WERI-Rb-1 (cell line): ENCODE results near the gene EFHC1.

Source experiments
- DNase-seq: peaks from one replicate; pipeline ENCODE4 v3.0.0-alpha.2; 2020
- H3K27ac ChIP-seq: fragments of 250-450 bp; sonication (Bioruptor Pico); 2 replicates; pipeline ENCODE4 v1.5.1; 2020; ENCODE audit warnings: mild to moderate bottlenecking, moderate library complexity
- H3K27me3 ChIP-seq: fragments of 250-450 bp; sonication (Bioruptor Pico); 2 replicates; pipeline ENCODE4 v1.5.1; 2021; ENCODE audit warnings: mild to moderate bottlenecking, low read depth, moderate library complexity; ENCODE audit not compliant: insufficient read depth, severe bottlenecking
- H3K36me3 ChIP-seq: fragments of 250-450 bp; sonication (Bioruptor Pico); 2 replicates; pipeline ENCODE4 v1.5.1; 2020; ENCODE audit warnings: mild to moderate bottlenecking, moderate library complexity
- H3K4me3 ChIP-seq: 2 replicates; pipeline ENCODE4 v1.5.1; 2011; ENCODE audit warnings: low read depth, mild to moderate bottlenecking, control low read depth, low read length
- H3K9me3 ChIP-seq: fragments of 250-450 bp; sonication (Bioruptor Pico); 2 replicates; pipeline ENCODE4 v1.5.1; 2021; ENCODE audit warnings: mild to moderate bottlenecking, moderate library complexity; ENCODE audit not compliant: severe bottlenecking
- TF ChIP-seq, protein P1 (sequence below): IDR thresholded peaks from 2 replicates; pipeline ENCODE4 v1.5.1; 2011; ENCODE audit warnings: low read depth, mild to moderate bottlenecking, control low read depth, inconsistent platforms, low read length

The EFHC1 gene

DNA sequence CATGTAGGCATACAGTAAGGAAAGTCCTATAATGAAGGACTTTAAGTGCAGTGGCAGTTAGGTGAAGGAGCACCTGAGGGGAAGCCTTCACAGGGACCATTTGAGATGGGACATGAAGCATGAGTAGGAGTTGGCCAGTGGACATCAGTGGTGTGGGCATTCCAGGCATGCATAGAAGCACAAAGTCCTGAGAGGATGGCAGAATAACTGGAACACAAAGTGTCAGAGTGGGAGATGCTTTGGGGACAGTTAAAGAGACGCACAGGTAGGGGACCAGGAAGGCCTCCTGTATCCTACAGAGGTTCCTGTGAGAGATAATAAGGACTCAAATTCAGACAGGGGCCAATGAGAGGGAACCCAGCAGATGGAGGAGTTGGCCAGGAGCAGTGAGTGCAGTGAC, 26.4 kb upstream of the EFHC1 start:
- TF ChIP-seq, protein P1, sequence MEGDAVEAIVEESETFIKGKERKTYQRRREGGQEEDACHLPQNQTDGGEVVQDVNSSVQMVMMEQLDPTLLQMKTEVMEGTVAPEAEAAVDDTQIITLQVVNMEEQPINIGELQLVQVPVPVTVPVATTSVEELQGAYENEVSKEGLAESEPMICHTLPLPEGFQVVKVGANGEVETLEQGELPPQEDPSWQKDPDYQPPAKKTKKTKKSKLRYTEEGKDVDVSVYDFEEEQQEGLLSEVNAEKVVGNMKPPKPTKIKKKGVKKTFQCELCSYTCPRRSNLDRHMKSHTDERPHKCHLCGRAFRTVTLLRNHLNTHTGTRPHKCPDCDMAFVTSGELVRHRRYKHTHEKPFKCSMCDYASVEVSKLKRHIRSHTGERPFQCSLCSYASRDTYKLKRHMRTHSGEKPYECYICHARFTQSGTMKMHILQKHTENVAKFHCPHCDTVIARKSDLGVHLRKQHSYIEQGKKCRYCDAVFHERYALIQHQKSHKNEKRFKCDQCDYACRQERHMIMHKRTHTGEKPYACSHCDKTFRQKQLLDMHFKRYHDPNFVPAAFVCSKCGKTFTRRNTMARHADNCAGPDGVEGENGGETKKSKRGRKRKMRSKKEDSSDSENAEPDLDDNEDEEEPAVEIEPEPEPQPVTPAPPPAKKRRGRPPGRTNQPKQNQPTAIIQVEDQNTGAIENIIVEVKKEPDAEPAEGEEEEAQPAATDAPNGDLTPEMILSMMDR = no peak
- H3K4me3 ChIP-seq = no peak overlapping the region

DNA sequence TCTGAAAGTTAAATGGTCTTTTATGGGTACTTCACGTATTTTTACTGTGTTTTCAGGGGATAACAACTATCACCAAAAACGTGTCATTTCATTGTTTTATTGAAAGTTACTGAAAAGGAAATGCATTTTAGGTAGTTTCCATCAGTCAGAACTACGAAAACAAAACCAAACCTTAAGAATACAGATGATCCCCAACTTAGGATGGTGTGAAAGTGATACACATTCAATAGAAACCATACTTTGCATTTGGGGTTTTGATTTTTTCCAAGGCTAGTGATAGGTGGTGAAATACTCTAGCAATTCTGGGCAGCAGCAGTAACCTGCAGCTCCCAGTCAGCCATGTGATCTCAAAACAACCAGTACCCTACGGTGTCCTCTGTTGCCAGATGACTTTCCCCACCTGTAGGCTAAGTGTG, 25.9 kb upstream of the EFHC1 start:
- Histone ChIP-seq H3K9me3 (no peaks in the 10 kb centered on the region), H3K4me3 (no peak overlapping the region), H3K27ac (no peak overlapping the region), H3K36me3 (no peaks in the 10 kb centered on the region), H3K27me3 (no peaks in the 10 kb centered on the region)
- TF ChIP-seq, protein P1 = no peak
- no peak for DNase-seq

More for the DNA sequence above, 26.4 kb upstream of the EFHC1 start:
- no peak overlapping the region for H3K27ac ChIP-seq
- H3K27me3 ChIP-seq = no peaks in the 10 kb centered on the region
- no peak for DNase-seq
- no peaks in the 10 kb centered on the region for H3K36me3 ChIP-seq
- no peaks in the 10 kb centered on the region for H3K9me3 ChIP-seq

- DNase-seq = no peak
- Histone ChIP-seq H3K9me3 (no peaks in the 10 kb centered on the region), H3K27me3 (no peaks in the 10 kb centered on the region), H3K36me3 (no peaks in the 10 kb centered on the region), H3K4me3 (no peak overlapping the region), H3K27ac (no peak overlapping the region)
- TF ChIP-seq, protein P1 = no peak
These were observed 24.2 kb upstream of the EFHC1 start for GRCh38 chr6:52395969-52396368.

DNA sequence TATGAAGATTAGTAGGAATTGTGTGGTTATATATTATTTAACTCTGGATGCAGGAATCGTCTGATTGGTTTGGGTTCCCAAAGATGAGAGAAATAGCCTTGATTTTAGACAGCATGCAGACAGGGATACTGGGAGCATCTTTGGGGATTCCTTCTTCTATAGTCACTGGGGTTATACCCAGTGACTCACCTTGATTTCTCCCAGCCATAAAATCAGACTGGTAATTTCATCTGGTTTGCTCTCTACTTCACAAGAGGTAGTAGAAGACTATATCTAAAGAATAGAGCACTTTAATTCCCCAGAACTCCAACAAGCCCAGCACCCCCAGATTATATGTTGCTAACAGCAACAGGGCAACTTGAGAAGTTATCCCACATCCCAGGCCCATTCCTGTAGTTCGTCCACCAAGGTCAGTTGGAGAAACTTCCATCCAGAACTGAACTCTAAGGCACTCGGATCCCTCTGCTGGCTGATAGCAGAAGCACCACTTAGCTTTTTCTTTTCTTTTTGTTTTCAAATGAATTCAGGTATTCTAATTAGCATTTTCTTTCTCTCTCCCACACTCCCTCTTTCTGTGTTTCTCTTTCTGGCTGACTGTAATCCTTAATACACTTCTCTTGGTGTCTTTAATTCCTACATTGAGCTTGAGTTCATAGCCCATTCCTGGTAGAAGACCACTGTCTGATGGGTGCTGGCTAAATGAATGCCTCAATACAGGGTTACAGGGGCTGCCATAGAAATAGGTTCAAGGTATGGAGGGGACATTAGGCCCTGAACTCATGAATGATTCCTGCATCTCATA, 20.4 kb upstream of the EFHC1 start:
- no peaks in the 10 kb centered on the region for H3K27me3 ChIP-seq
- peak; percentile 58 for DNase-seq
- TF ChIP-seq, protein P1 = peak; percentile 95
- no peak overlapping the region for H3K4me3 ChIP-seq
- no peak overlapping the region for H3K27ac ChIP-seq
- no peaks in the 10 kb centered on the region for H3K36me3 ChIP-seq
- H3K9me3 ChIP-seq = no peaks in the 10 kb centered on the region

DNA sequence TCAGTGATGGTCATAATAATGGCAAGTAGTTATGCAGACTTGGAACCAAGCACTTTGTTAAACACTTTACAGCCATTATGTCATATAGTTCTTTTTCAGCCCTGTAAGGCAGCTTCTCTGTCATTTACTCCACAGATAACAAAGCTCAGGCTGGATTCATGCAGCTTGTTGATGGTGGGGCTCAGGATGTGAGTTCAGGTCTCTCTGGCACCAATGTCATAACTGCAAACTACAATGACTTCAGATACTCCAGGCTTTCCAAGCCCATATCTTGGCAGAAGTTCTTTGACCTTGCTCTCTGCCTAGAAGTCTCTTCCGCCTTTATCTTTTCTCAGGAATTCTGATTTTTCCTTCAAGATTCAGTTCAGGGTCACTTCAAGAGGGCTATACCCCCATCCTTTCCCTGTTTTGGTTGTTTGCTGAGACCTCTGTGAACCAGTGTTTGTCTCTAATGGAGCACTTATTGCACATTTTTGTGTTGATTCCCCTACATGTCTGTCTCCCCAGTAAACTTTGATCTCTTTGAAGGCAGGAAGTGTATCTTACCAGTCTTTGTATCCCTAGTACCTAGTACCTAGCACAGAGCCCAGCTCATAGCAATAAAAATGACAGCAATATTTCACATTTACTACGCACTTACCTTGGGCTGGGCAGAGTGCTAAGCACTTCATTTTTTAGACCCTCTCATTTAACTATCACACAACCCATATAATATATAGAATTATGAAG, 19.7 kb upstream of the EFHC1 start:
- no peak overlapping the region for H3K27ac ChIP-seq
- DNase-seq = no peak
- TF ChIP-seq, protein P1 = no peak

More for the DNA sequence above, 19.7 kb upstream of the EFHC1 start:
- H3K36me3 ChIP-seq = no peaks in the 10 kb centered on the region
- no peaks in the 10 kb centered on the region for H3K9me3 ChIP-seq
- no peak overlapping the region for H3K4me3 ChIP-seq
- H3K27me3 ChIP-seq = no peaks in the 10 kb centered on the region
